Loucy (cell line): ENCODE data around the gene SAMD9L.

Experiments
- H2AFZ ChIP-seq: fragments of 200-600 bp; sonication (generic); 2 replicates; pipeline ENCODE4 v1.6.0; 2016; ENCODE audit warnings: antibody characterized with exemption, mild to moderate bottlenecking, low read length, moderate library complexity
- H3F3A ChIP-seq: fragments of 200-600 bp; 2 replicates; pipeline ENCODE4 v1.6.0; 2016; ENCODE audit warnings: antibody characterized with exemption, low read depth, mild to moderate bottlenecking
- H3K27me3 ChIP-seq: fragments of 200-600 bp; sonication (generic); 2 replicates; pipeline ENCODE4 v1.6.1; 2014; ENCODE audit warnings: low read length, mild to moderate bottlenecking; ENCODE audit not compliant: insufficient read depth, poor library complexity, severe bottlenecking
- H3K36me3 ChIP-seq: fragments of 200-600 bp; sonication (generic); 2 replicates; pipeline ENCODE4 v1.6.1; 2016; ENCODE audit warnings: low read length; ENCODE audit not compliant: insufficient read depth
- H3K4me1 ChIP-seq: fragments of 200-600 bp; sonication (generic); 2 replicates; pipeline ENCODE4 v1.5.1; 2014; ENCODE audit warnings: low read length, mild to moderate bottlenecking; ENCODE audit not compliant: insufficient read depth, poor library complexity, severe bottlenecking
- H3K4me2 ChIP-seq: fragments of 200-600 bp; sonication (generic); 2 replicates; pipeline ENCODE4 v1.6.0; 2014; ENCODE audit warnings: antibody characterized with exemption, low read length, low read depth, mild to moderate bottlenecking; ENCODE audit not compliant: poor library complexity, severe bottlenecking
- H3K4me3 ChIP-seq: fragments of 200-600 bp; sonication (generic); 2 replicates; pipeline ENCODE4 v1.5.1; 2014; ENCODE audit warnings: low read length, mild to moderate bottlenecking, mixed read lengths; ENCODE audit not compliant: poor library complexity, severe bottlenecking
- H3K79me2 ChIP-seq: fragments of 200-600 bp; sonication (generic); 2 replicates; pipeline ENCODE4 v1.6.1; 2014; ENCODE audit warnings: low read length; ENCODE audit not compliant: insufficient read depth
- H3K9ac ChIP-seq: fragments of 200-600 bp; sonication (generic); 2 replicates; pipeline ENCODE4 v1.6.0; 2014; ENCODE audit warnings: mild to moderate bottlenecking, low read depth, low read length, moderate library complexity; ENCODE audit not compliant: poor library complexity, severe bottlenecking
- H3K9me2 ChIP-seq: fragments of 200-600 bp; sonication (generic); replicated peaks from 2 replicates; pipeline ENCODE4 v1.6.1; 2016; ENCODE audit warnings: low read depth, low read length, mixed read lengths
- H3K9me3 ChIP-seq: fragments of 200-600 bp; sonication (generic); 2 replicates; pipeline ENCODE4 v1.6.1; 2014; ENCODE audit warnings: mild to moderate bottlenecking, antibody characterized with exemption, low read length, low read depth; ENCODE audit not compliant: insufficient read depth
- H4K20me1 ChIP-seq: fragments of 200-600 bp; sonication (generic); 2 replicates; pipeline ENCODE4 v1.6.0; 2014; ENCODE audit warnings: antibody characterized with exemption, low read length, mild to moderate bottlenecking; ENCODE audit not compliant: insufficient read depth, poor library complexity, severe bottlenecking
- EZH2phosphoT487 ChIP-seq: fragments of 200-600 bp; IDR thresholded peaks from 2 replicates; pipeline ENCODE4 v1.6.1; 2018; ENCODE audit warnings: antibody characterized with exemption, mild to moderate bottlenecking, moderate library complexity, borderline replicate concordance
- TF ChIP-seq, protein P1 (sequence below): fragments of 200-600 bp; sonication (generic); conservative IDR thresholded peaks from 2 replicates; pipeline ENCODE4 v1.5.1; 2014; ENCODE audit warnings: mild to moderate bottlenecking, antibody characterized with exemption, low read length

SAMD9L gene

DNA sequence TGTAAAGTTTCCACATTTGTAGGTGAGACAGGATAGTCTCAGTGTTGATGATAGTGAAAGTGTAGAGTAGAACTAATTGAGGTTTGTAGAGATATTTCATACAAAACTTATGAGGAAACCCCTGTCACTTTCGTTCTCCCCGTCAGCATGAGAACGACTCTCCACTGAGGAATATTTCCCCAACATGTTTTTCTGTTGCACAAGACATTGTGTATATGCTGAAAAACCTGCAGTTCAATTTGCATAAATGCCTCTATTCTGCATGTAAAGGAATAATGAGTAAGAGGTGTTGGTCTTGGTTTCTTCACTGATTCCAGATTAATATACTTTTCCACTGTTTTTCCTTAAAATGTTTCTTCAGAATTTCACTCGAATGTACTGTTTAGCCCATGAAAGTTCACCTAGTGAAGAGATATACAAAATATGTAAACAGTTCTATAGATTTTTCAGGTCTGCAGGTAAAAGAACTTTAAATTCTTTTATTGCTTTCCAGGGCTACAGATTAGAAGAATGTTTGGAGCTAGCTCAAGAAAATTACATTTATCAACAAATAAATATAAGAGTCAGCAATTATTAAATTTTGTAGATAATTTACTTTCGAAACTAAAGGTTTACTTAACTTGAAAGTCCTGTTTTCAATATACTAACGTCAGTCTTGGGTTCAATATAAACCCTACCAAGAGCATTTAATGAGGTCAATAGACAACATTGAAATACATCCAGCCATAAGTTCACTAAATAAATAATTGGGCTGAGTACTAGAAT, 40.9 kb upstream of the SAMD9L start:
- Histone ChIP-seq H2AFZ (no peak overlapping the region), H3K4me2 (no peak overlapping the region), H3K9ac (no peak overlapping the region), H3K4me1 (no peaks in the 10 kb centered on the region), H3K27me3 (no peaks in the 10 kb centered on the region), H3K79me2 (no peaks in the 10 kb centered on the region), H3F3A (no peaks in the 10 kb centered on the region), H4K20me1 (no peaks in the 10 kb centered on the region), H3K9me2 (no peaks in the 10 kb centered on the region), H3K36me3 (no peaks in the 10 kb centered on the region), H3K4me3 (no peak overlapping the region), H3K9me3 (no peaks in the 10 kb centered on the region)
- TF ChIP-seq, protein P1, sequence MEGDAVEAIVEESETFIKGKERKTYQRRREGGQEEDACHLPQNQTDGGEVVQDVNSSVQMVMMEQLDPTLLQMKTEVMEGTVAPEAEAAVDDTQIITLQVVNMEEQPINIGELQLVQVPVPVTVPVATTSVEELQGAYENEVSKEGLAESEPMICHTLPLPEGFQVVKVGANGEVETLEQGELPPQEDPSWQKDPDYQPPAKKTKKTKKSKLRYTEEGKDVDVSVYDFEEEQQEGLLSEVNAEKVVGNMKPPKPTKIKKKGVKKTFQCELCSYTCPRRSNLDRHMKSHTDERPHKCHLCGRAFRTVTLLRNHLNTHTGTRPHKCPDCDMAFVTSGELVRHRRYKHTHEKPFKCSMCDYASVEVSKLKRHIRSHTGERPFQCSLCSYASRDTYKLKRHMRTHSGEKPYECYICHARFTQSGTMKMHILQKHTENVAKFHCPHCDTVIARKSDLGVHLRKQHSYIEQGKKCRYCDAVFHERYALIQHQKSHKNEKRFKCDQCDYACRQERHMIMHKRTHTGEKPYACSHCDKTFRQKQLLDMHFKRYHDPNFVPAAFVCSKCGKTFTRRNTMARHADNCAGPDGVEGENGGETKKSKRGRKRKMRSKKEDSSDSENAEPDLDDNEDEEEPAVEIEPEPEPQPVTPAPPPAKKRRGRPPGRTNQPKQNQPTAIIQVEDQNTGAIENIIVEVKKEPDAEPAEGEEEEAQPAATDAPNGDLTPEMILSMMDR, result no peak
- no peak for TF ChIP-seq EZH2phosphoT487

DNA sequence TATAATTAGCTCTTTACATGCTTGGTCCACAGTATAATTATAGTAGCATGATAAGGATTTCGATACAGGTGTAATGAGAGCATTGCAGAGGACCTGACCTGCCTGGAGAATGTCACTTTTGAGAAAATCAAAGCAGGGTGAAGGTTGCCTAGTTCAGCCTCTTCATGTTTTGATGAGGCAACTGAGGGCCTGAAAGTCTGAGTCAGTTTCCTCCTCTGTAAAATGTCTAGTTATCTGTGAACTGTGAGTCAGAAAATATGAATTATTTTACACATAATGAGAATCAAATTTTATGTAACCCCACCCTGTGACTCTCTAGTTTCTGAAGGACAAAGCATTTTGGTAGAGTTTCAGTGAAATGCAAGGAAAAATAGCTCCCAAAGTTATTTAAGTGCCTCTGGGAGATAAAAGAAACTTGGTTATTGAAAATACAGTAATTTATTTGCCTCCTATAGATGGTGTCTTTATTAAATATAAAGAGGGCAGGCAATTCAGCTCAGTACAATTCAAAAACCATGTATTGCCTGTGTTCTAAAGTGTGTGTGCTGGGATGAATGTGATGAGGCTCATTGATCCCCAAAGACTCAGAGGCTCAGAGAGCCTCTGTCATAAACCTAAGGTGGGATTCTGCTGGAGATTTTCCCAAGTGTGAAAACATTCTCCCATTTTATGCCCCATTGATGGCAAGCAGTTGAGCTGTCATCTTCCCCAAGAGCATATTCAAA, 37.3 kb upstream of the SAMD9L start:
- H3K9me3 ChIP-seq, result no peaks in the 10 kb centered on the region
- H3K9ac ChIP-seq, result no peak overlapping the region
- TF ChIP-seq EZH2phosphoT487, result no peak
- TF ChIP-seq, protein P1, result no peak
- no peaks in the 10 kb centered on the region for H4K20me1 ChIP-seq
- no peak overlapping the region for H3K4me2 ChIP-seq
- no peaks in the 10 kb centered on the region for H3K9me2 ChIP-seq
- H3F3A ChIP-seq, result no peaks in the 10 kb centered on the region
- no peaks in the 10 kb centered on the region for H3K4me1 ChIP-seq
- no peak overlapping the region for H3K4me3 ChIP-seq
- no peaks in the 10 kb centered on the region for H3K27me3 ChIP-seq
- H2AFZ ChIP-seq, result no peak overlapping the region
- H3K79me2 ChIP-seq, result no peaks in the 10 kb centered on the region
- H3K36me3 ChIP-seq, result no peaks in the 10 kb centered on the region

DNA sequence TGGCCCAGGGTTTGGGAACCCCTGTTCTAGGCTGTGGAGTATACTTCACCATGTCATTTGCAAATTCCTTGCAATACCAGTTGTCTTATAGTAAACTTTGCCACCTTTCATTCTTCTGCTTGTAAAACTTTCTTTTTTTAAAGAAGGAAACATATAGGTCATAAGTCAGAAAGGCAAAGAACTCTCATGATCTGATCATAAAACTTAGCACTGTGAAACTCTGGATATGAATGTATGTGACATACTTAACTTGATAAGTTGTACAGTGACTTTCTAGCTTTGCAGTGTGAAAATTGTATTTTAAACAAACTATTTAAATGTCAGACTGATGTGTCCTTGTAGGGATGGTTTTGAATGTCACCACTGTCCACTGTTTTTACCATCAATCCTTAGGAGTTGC, 31.0 kb upstream of the SAMD9L start:
- H3K9me2 ChIP-seq, result no peaks in the 10 kb centered on the region
- H3K4me1 ChIP-seq, result no peaks in the 10 kb centered on the region
- H3K36me3 ChIP-seq, result no peaks in the 10 kb centered on the region
- TF ChIP-seq EZH2phosphoT487, result no peak
- no peaks in the 10 kb centered on the region for H3F3A ChIP-seq
- no peak overlapping the region for H3K9ac ChIP-seq
- no peaks in the 10 kb centered on the region for H3K27me3 ChIP-seq
- no peaks in the 10 kb centered on the region for H3K9me3 ChIP-seq
- H3K79me2 ChIP-seq, result no peaks in the 10 kb centered on the region
- no peaks in the 10 kb centered on the region for H4K20me1 ChIP-seq
- no peak overlapping the region for H3K4me3 ChIP-seq
- H3K4me2 ChIP-seq, result no peak overlapping the region
- H2AFZ ChIP-seq, result no peak overlapping the region
